NCI-H128 (cell line): ENCODE results near the gene WFS1.

ENCODE experiments used
- DNase-seq: peaks from one replicate; lab custom pipeline; 2025; ENCODE audit not compliant: unreplicated experiment; lab: John Stamatoyannopoulos, UW

Gene WFS1

DNA sequence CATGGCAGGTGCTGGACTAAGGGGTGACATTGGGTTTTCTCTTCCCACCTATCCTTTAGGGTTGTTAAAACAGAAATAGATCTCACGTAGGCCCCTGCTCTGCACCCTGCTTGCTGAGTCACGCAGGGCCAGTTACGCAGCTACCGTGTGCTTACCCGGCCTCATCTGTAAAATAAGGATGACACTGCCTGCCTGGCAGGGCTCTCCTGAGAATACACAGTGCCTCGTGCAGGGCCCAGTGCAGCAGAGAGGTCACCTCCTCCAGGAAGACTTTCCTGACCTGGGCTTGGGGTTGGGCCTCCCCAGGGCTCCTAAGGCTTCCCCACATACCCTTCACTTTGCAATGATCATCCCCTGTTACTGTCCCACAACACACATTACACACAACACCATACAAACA, 35.7 kb upstream of the WFS1 start:
- no peak for DNase-seq

DNA sequence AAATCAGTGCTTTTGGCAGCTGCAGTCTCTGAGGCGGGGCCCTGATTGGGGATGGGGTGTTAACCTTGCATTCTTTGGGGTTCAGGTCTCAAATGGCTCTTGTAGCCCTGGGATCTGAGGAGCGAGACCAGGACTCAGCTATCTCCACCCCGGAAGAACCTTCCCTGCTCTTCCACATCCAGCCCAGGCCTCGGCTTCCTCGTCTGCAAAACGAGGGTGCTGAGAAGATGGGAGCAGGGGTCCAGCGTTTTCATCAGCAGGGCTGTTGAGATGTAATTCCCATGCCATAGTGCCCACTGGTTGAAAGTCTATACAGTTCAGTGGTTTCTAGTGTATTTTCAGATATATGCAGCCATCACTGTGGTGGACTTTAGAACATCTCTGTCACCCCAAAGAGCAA, 34.6 kb upstream of the WFS1 start:
- no peak for DNase-seq

- no peak for DNase-seq
Measured at GRCh38 chr4:6235901-6236640, 33.6 kb upstream of the WFS1 start.

DNA sequence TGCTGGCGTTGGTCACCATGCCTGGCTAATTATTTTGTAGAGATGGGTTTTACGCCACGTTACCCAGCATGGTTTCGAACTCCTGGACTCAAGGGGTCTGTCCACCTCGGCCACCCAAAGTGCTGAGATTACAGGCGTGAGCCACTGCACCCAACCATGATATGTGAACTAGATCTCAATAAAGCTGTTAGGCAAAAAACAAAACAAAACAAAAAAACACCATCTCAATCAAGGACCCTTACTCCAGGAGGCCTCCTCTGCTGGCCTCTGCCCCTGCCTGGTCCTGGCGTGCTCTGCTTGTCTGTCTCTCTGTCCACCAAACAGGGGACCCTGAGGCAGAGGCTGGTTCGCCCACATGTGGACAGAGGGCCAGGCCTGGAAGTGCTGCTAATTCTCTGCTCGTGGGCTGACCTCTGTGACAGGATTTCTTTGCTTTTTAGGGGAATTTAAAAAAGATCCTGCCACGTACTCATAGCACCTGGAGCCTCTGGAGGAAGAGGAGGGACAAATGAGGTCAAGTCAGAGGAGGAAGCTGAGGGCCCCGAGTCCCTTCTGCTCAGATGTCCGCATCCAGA, 32.7 kb upstream of the WFS1 start:
- DNase-seq, result no peak

GRCh38 chr4:6239486-6239885, 30.2 kb upstream of the WFS1 start:
- no peak for DNase-seq

- DNase-seq, result no peak
Measured at GRCh38 chr4:6239968-6240367, 29.7 kb upstream of the WFS1 start.

- DNase-seq, result no peak
Measured at GRCh38 chr4:6241062-6241845, 28.4 kb upstream of the WFS1 start.

- no peak for DNase-seq
Measured at GRCh38 chr4:6242271-6243029, 27.2 kb upstream of the WFS1 start.

DNA sequence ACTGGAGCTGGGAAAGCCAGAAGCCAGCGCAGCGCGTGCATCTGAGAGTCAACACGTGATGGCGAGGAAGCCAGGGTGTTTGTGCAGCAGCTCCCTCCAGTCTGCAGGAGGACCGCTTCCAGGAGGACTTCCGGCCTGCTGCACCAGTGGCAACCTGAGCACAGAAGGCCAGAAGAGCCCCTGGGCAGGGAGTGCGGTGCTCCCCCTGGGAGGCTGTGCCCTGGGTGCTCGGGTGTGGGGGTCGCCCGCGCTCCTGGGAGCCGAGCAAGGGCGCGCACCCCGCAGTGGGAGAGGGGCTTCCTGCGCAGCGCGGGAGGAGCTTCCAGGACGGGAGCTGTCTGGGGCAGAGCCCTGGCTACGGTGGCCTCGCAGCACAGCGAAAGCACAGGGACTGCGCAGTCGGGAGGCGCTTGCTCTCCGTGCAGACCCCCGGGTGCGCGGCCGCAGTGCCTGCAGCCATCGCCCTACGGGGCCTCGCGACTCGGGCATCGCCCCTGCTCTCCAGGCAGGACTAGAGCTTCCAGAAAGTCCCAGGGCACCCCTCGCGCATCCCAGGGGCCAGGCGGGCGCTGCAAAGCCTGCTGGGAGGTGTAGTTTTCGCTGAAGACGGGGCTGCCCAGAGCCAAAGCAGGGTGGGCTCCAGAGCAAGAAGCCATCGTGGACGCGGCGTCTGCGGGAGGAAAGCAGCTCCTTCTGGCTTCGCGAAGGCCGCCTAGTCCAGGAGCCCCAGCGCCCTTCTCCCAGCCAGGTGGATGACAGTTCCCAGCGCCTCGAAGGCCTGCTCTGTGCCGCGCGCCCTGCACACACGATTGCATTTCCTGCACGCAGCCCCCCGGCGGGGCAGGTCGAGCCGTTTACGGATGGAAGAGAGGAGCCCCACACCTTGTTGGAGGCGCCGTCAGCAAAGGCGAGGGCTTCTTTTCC, 24.1 kb upstream of the WFS1 start:
- DNase-seq, result no peak

DNA sequence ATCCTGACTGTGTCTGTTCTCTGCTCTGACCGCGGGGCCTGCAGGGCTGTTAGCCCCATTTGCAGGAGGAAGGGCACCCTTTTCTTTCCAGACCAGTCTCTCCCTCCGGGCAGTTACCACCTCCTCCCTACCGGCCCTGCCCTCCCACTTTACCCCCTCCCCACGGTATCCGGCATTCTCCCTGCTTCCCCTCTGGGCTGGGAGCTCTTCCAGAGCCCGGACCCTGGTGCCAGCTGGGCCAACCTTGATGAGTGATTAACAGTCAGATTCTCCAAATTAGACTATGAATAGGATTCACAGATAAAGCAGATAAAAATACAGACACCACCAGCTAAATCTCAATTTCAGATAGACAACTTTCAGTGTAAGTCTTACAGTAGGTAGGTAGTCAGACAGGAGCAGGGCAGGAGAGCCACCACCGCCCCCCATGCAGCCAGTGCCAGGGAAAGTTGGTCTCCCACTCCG, 23.4 kb upstream of the WFS1 start:
- DNase-seq, result no peak

- no peak for DNase-seq
Measured at GRCh38 chr4:6248394-6248793, 21.3 kb upstream of the WFS1 start.

DNA sequence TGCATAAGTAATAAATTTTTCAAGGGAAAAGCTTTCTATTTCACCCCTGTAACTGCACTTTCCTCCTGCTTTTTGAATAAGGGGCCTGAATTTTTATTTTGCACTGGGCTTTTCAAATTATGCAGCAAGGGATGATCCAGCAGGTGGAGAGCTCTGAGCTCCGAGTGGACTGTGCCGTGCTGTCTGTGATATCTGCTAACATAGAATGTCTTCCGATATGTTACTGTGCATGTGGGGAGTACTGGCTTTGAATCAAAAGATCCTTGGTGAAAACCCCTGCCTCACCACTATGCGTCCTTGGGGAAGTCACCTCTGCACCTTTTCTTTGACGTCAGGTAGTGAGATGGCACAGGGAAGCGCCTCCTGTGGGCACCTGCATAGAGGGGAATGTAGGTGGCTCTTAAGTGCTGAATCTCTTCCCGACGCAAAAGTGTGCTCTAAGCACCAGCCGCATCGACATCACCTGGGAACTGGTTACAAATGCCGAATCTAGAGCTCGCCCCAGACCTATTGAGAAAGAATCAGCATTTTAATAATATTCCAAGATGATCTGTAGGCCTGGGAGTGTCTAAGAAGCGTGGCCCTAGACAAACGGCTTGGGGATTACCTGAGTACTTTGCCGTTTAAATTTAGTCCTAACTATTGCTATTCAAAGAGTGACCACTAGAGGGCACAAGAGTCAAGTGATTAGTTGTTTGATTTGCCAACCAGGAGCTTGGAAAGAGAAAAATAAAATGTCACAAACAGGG, 19.2 kb upstream of the WFS1 start:
- peak; percentile 43 for DNase-seq

GRCh38 chr4:6250984-6251295, 18.7 kb upstream of the WFS1 start:
- DNase-seq, result no peak

DNA sequence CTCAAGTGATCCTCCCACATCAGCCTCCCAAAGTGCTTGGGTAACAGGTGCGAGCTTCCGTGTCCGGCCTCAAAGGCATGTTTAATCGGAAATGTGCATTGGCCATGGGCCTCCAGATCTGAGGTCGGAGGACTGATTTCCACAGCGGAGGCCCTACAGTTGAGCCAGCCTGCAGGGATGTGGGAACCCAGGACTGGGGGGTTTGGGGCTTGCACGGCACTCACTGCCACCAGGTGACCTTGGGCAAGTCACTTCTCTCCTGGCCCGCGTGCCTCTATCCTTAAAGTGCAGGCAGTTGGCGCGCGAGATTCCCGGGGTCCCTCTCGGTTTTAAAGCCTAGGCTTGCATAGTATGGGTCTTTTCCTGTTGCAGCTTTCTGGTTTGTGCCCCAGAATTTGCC, 18.3 kb upstream of the WFS1 start:
- DNase-seq, result no peak

- no peak for DNase-seq
Measured at GRCh38 chr4:6252051-6252450, 17.6 kb upstream of the WFS1 start.

GRCh38 chr4:6253111-6253510, 16.5 kb upstream of the WFS1 start:
- DNase-seq, result no peak

DNA sequence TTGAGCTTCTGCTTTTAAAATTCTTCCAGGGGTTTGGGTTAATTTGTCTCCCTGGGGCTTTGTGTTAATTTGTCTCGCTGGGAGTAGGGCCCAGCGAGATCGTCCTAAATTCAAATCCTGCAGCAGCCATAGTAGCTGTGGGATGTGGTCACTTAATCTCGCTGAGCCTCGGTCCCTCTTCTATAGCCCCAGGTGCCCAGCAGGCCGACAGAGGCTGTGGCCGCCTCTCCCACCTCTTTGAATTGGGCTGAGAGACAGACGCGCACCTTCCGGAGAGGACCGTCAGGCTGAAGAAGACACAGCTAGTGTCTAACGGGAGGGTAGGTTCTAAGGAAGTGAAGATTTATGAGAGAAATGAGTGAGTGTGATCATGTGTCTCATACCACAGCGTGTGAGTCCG, 15.7 kb upstream of the WFS1 start:
- DNase-seq, result no peak

DNA sequence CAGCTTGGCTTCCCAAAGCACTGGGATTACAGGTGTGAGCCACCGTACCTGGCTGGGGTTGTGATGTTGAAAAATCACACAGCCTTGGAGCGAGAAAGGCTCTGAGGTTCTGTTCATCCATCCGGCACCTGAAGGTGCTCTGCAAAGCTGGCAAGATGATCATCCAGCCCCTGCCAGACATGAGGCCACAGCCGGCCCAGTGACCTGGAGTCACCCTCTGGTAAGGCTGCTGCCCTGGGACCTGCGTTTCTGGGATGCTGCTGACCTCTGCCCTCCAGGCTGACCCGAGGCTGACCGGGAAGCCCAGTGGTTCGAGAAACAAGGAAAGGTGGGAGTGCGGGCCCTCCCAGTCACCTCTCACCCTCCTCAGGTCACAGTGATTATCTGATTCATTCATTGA, 13.5 kb upstream of the WFS1 start:
- DNase-seq, result no peak

DNA sequence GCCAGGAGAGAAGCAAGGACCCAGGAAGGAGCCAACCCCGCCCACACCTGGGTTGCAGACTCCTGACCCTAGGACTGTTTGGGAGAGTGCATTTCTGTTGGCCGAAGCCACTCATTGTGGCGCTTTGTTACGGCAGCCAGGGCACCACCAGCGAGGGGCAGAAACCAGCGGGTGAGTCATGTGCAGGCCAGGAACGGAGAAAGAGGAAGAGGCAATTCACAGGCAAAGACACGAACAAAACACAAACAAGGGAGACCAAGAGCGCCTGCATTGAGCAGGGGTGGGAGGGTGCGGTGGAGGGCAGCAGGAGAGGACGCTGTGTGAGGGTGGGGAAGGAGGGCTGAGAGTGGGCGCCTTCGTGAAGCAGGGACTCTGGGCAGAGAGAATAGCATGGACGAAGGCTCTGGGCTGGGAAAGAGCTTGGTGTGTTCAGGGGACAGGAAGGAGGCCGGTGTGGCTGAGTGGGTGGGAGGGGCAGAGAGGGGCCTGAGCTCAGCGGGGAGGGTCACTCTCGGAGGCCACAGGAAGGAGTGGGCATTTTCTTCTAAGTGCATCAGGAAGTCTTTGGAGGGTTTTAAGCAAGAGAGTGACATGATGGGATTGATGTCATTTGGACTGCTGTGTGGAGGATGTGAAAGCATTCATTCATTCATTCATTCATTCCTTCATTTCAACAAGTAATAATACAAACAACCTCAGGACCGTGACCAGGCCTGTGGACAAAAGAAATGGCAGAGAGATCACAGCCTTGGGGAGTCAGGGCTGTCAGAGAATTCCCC, 12.2 kb upstream of the WFS1 start:
- DNase-seq, result no peak
